Trophoblast cell (in vitro differentiated cells and primary cell): ENCODE results near the gene PRKCB.

Experiments used
- DNase-seq, 2 donors: peaks; one replicate each; pipeline ENCODE4 v3.0.0-alpha.2; 2016
- H2AFZ ChIP-seq: 2 replicates; pipeline ENCODE4 v1.6.1; 2013; ENCODE audit warnings: low read length, moderate library complexity, mild to moderate bottlenecking; ENCODE audit not compliant: insufficient read depth, poor library complexity
- H2AK5ac ChIP-seq: 2 replicates; pipeline ENCODE4 v1.6.1; 2013; ENCODE audit warnings: mild to moderate bottlenecking, low read length
- H2BK120ac ChIP-seq: 2 replicates; pipeline ENCODE4 v1.6.1; 2013; ENCODE audit warnings: low read length, mild to moderate bottlenecking, moderate library complexity; ENCODE audit not compliant: insufficient read depth, poor library complexity
- H2BK12ac ChIP-seq: 2 replicates; pipeline ENCODE4 v1.6.1; 2013; ENCODE audit warnings: mild to moderate bottlenecking, low read length, moderate library complexity
- H2BK5ac ChIP-seq: 2 replicates; pipeline ENCODE4 v1.6.1; 2013; ENCODE audit warnings: low read length, low read depth, moderate library complexity, mild to moderate bottlenecking; ENCODE audit not compliant: poor library complexity
- H3K14ac ChIP-seq: 2 replicates; pipeline ENCODE4 v1.6.1; 2013; ENCODE audit warnings: mild to moderate bottlenecking, low read length
- H3K18ac ChIP-seq: 2 replicates; pipeline ENCODE4 v1.6.1; 2013; ENCODE audit warnings: mild to moderate bottlenecking, low read length
- H3K23ac ChIP-seq: 2 replicates; pipeline ENCODE4 v1.6.1; 2013; ENCODE audit warnings: low read length
- H3K27ac ChIP-seq: 2 replicates; pipeline ENCODE4 v1.5.1; 2013; ENCODE audit warnings: low read depth, mild to moderate bottlenecking, inconsistent platforms, low read length, moderate library complexity
- H3K27me3 ChIP-seq: 2 replicates; pipeline ENCODE4 v1.6.1; 2013; ENCODE audit warnings: inconsistent platforms, mild to moderate bottlenecking, low read length, moderate library complexity; ENCODE audit not compliant: insufficient read depth
- H3K36me3 ChIP-seq, 2 experiments: 1 replicate in 1 of 2; 2 replicates in 1 of 2; pipeline ENCODE4 v1.6.1; 2013; ENCODE audit warnings: low read length in 2 of 2, mild to moderate bottlenecking in 2 of 2, moderate library complexity in 1 of 2; ENCODE audit not compliant: insufficient read depth in 2 of 2, control insufficient read depth in 1 of 2
- H3K4ac ChIP-seq: 2 replicates; pipeline ENCODE4 v1.6.1; 2013; ENCODE audit warnings: low read depth, mild to moderate bottlenecking, low read length, moderate library complexity
- H3K4me1 ChIP-seq, 2 experiments: 1 replicate in 1 of 2; 2 replicates in 1 of 2; pipeline ENCODE4 v1.6.1; 2013; ENCODE audit warnings: low read length in 2 of 2, mild to moderate bottlenecking in 2 of 2, moderate library complexity in 1 of 2; ENCODE audit not compliant: insufficient read depth in 2 of 2, control insufficient read depth in 1 of 2
- H3K4me2 ChIP-seq: 2 replicates; pipeline ENCODE4 v1.6.1; 2013; ENCODE audit warnings: inconsistent platforms, mild to moderate bottlenecking, low read length, moderate library complexity
- H3K4me3 ChIP-seq: 2 replicates; pipeline ENCODE4 v1.5.1; 2013; ENCODE audit warnings: mild to moderate bottlenecking, low read depth, low read length, inconsistent platforms
- H3K79me1 ChIP-seq: one replicate; pipeline ENCODE4 v1.6.1; 2013; ENCODE audit warnings: low read length
- H3K79me2 ChIP-seq: 2 replicates; pipeline ENCODE4 v1.6.1; 2013; ENCODE audit warnings: low read length, mild to moderate bottlenecking; ENCODE audit not compliant: control insufficient read depth, insufficient read depth, poor library complexity
- H3K9ac ChIP-seq: 2 replicates; pipeline ENCODE4 v1.6.1; 2013; ENCODE audit warnings: mild to moderate bottlenecking, low read length
- H3K9me3 ChIP-seq: 2 replicates; pipeline ENCODE4 v1.6.1; 2013; ENCODE audit warnings: low read depth, mild to moderate bottlenecking, control low read depth, inconsistent platforms, low read length; ENCODE audit not compliant: insufficient read depth
- H4K12ac ChIP-seq: 2 replicates; pipeline ENCODE4 v1.6.1; 2013; ENCODE audit warnings: low read depth, mild to moderate bottlenecking, low read length, moderate library complexity
- H4K8ac ChIP-seq: 2 replicates; pipeline ENCODE4 v1.6.1; 2013; ENCODE audit warnings: low read depth, mild to moderate bottlenecking, low read length, moderate library complexity
- H4K91ac ChIP-seq: one replicate; pipeline ENCODE4 v1.6.1; 2013; ENCODE audit warnings: low read depth, mild to moderate bottlenecking, low read length, moderate library complexity
- WGBS: extraction: QIAGEN DNeasy Blood & Tissue Kit; methylation state at CpG from one replicate; pipeline ENCODE4 v1.1.7; 2013; ENCODE audit warnings: missing lambda C conversion rate; ENCODE audit not compliant: insufficient read length, insufficient coverage; ENCODE audit errors: extremely low coverage; 5-methylcytosine and 5-hydroxymethylcytosine counted together

The PRKCB gene

DNA sequence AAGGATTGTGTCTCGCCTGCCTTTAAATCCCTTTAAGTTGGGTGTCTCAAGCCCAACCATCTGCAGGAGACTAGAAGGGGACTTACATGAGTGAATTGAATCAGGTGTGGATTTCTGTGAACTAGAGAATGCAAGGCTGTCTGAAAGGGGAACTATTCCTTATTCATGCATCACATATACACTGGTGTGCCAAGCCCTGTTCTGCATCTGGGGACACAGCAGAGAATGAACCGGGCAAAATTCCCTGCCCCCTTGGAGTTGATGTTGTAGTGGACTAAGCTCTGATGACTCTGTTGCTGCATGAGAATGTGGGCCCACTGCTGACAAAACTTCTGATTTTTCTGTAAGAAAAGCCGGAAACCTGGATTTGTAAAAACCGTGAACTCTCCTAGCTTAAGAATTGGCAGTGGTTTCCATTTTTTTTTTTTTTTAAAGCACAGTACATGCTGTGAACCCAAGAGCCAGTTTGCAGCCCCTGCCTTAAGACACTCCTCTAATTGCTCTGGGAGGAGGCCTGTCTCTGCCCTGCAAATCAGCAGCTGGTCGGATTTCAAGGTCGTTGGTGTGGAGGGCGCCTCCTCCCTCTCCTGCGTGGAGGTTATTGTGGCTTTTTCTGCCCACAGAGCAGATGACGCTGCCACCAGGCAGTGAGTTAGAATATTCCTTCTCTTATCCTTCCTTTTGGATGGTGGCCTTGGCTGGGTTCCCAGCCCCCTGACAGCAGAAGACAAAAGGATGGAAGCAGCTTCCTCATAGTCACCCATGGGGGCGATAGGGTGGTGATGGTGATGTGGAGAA, 131.0 kb downstream of the PRKCB start:
- Histone ChIP-seq H3K4ac (no peak overlapping the region), H3K79me1 (no peaks in the 10 kb centered on the region), H2BK12ac (no peak overlapping the region), H3K27ac (no peak overlapping the region), H4K12ac (no peak overlapping the region), H3K36me3 (no peaks in the 10 kb centered on the region), H2BK120ac (no peak overlapping the region), H2AFZ (no peak overlapping the region), H3K9ac (no peak overlapping the region), H3K4me3 (no peak overlapping the region), H3K4me1 (no peaks in the 10 kb centered on the region), H2BK5ac (no peak overlapping the region), H3K27me3 (no peaks in the 10 kb centered on the region), H3K4me2 (no peak overlapping the region), H3K14ac (no peak overlapping the region), H4K8ac (no peak overlapping the region), H2AK5ac (no peak overlapping the region), H3K79me2 (no peaks in the 10 kb centered on the region), H3K18ac (no peak overlapping the region), H3K23ac (no peak overlapping the region), H4K91ac (no peak overlapping the region), H3K9me3 (no peaks in the 10 kb centered on the region)
- DNase-seq = no peak
- no CpG with 5 or more reads among the region's 10 CpGs for WGBS

DNA sequence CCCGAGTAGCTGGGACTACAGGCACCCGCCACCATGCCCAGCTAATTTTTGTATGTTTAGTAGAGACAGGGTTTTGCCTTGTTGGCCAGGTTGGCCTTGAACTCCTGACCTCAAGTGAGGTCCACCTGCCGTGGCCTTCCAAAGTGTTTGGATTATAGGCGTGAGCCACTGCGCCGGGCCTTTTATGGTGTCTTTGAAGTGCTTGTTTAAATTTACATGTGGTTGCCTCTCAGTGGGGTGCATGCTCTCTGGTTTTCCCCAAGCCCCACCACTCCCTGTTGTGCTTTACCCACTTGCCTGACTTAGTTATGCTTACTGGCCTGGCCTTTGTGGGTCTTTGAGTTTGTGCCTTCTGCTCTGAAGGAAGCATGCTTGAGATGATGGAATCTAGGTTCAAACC, 132.0 kb downstream of the PRKCB start:
- Histone ChIP-seq H3K36me3 (no peaks in the 10 kb centered on the region), H2AK5ac (no peak overlapping the region), H3K9ac (no peak overlapping the region), H3K4me1 (no peaks in the 10 kb centered on the region), H2BK5ac (no peak overlapping the region), H3K79me1 (no peaks in the 10 kb centered on the region), H3K4me2 (no peak overlapping the region), H3K79me2 (no peaks in the 10 kb centered on the region), H3K18ac (no peak overlapping the region), H4K8ac (no peak overlapping the region), H2AFZ (no peak overlapping the region), H3K27ac (no peak overlapping the region), H4K91ac (no peak overlapping the region), H3K27me3 (no peaks in the 10 kb centered on the region), H2BK12ac (no peak overlapping the region), H4K12ac (no peak overlapping the region), H3K4me3 (no peak overlapping the region), H3K4ac (no peak overlapping the region), H3K9me3 (no peaks in the 10 kb centered on the region), H3K23ac (no peak overlapping the region), H2BK120ac (no peak overlapping the region), H3K14ac (no peak overlapping the region)
- no peak for DNase-seq
- no CpG with 5 or more reads among the region's 6 CpGs for WGBS

DNA sequence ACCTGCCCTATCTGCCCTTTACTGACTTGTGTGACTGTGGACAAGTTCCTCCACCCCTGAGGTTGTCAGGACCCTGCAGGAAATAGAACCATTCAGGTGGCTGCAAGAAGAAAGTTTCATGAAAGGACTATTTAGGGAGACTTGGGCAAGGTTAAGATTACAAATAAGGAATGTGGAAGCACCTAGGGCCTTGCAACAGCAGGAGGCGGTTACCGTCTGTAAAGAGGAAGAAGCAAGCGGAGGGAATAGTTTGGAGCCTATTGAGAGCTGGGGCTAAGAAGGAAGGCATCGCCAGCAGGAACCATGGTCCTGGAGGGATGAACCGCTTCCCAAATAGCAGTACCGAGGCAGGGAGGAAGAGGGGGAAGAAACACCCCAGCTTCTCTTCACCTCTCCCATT, 132.4 kb downstream of the PRKCB start:
- no CpG with 5 or more reads among the region's 6 CpGs for WGBS
- Histone ChIP-seq H3K9ac (no peak overlapping the region), H3K27me3 (no peaks in the 10 kb centered on the region), H2AFZ (no peak overlapping the region), H3K9me3 (no peaks in the 10 kb centered on the region), H2BK12ac (no peak overlapping the region), H4K8ac (no peak overlapping the region), H3K23ac (no peak overlapping the region), H3K36me3 (no peaks in the 10 kb centered on the region), H3K4ac (no peak overlapping the region), H3K4me1 (no peaks in the 10 kb centered on the region), H4K12ac (no peak overlapping the region), H2BK5ac (no peak overlapping the region), H2BK120ac (no peak overlapping the region), H3K4me2 (no peak overlapping the region), H3K79me1 (no peaks in the 10 kb centered on the region), H2AK5ac (no peak overlapping the region), H3K14ac (no peak overlapping the region), H3K27ac (no peak overlapping the region), H3K79me2 (no peaks in the 10 kb centered on the region), H3K18ac (no peak overlapping the region), H4K91ac (no peak overlapping the region), H3K4me3 (no peak overlapping the region)
- DNase-seq = no peak

DNA sequence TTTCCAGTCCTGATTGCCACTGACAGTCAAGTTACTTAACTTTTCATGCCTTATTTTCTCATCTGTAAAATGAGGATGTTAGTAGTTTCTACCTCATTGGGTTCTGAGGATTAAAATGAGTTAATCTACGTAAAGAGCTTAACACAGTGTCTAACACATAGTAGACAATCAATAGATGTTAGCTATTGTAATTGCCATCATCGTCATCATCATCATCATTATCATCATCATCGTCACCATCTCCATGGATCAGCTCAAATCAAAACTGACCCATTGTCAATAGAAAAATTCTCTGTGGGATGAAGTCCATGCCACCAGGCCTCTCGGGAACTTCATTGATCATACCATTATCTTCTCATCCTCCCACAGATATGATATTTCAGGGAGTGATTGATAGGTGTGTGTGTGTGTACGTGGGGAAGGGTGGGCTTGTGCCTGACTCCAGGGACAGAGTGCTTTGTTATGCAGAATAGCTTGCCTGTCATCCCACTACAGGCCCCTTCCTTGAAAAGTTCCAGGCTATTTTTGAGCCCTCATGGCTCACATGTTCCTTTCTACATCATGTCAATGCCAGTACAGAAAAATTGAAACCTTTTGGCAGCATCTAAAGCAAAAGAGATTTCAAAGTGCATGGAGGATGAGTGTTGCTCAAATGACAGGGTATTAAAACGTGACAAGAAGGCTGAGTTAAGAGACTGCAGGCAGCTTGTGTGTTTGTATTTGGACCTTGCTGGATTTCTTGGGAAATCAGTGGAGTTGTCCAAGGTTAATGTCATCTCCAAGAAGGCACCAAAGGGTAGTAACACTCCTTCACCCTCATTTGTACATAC, 133.9 kb downstream of the PRKCB start:
- Histone ChIP-seq H3K9me3 (no peaks in the 10 kb centered on the region), H2BK5ac (no peak overlapping the region), H3K4me2 (no peak overlapping the region), H3K23ac (no peak overlapping the region), H3K4me1 (no peaks in the 10 kb centered on the region), H2BK12ac (no peak overlapping the region), H3K27ac (no peak overlapping the region), H3K4ac (no peak overlapping the region), H2BK120ac (no peak overlapping the region), H4K91ac (no peak overlapping the region), H4K12ac (no peak overlapping the region), H3K79me2 (no peaks in the 10 kb centered on the region), H3K36me3 (no peaks in the 10 kb centered on the region), H3K79me1 (no peaks in the 10 kb centered on the region), H3K9ac (no peak overlapping the region), H2AK5ac (no peak overlapping the region), H3K14ac (no peak overlapping the region), H3K18ac (no peak overlapping the region), H3K27me3 (no peaks in the 10 kb centered on the region), H2AFZ (no peak overlapping the region), H3K4me3 (no peak overlapping the region), H4K8ac (no peak overlapping the region)
- no CpG with 5 or more reads among the region's 6 CpGs for WGBS
- DNase-seq = no peak
